Trophoblast cell (in vitro differentiated cells and primary cell): ENCODE data around the gene HINT2.

ENCODE experiments used
- DNase-seq, 2 donors: peaks; one replicate each; pipeline ENCODE4 v3.0.0-alpha.2; 2016
- H2AFZ ChIP-seq: 2 replicates; pipeline ENCODE4 v1.6.1; 2013; ENCODE audit warnings: low read length, moderate library complexity, mild to moderate bottlenecking; ENCODE audit not compliant: insufficient read depth, poor library complexity
- H2AK5ac ChIP-seq: 2 replicates; pipeline ENCODE4 v1.6.1; 2013; ENCODE audit warnings: mild to moderate bottlenecking, low read length
- H2BK120ac ChIP-seq: 2 replicates; pipeline ENCODE4 v1.6.1; 2013; ENCODE audit warnings: low read length, mild to moderate bottlenecking, moderate library complexity; ENCODE audit not compliant: insufficient read depth, poor library complexity
- H2BK12ac ChIP-seq: 2 replicates; pipeline ENCODE4 v1.6.1; 2013; ENCODE audit warnings: mild to moderate bottlenecking, low read length, moderate library complexity
- H2BK5ac ChIP-seq: 2 replicates; pipeline ENCODE4 v1.6.1; 2013; ENCODE audit warnings: low read length, low read depth, moderate library complexity, mild to moderate bottlenecking; ENCODE audit not compliant: poor library complexity
- H3K14ac ChIP-seq: 2 replicates; pipeline ENCODE4 v1.6.1; 2013; ENCODE audit warnings: mild to moderate bottlenecking, low read length
- H3K18ac ChIP-seq: 2 replicates; pipeline ENCODE4 v1.6.1; 2013; ENCODE audit warnings: mild to moderate bottlenecking, low read length
- H3K23ac ChIP-seq: 2 replicates; pipeline ENCODE4 v1.6.1; 2013; ENCODE audit warnings: low read length
- H3K27ac ChIP-seq: 2 replicates; pipeline ENCODE4 v1.5.1; 2013; ENCODE audit warnings: low read depth, mild to moderate bottlenecking, inconsistent platforms, low read length, moderate library complexity
- H3K27me3 ChIP-seq: 2 replicates; pipeline ENCODE4 v1.6.1; 2013; ENCODE audit warnings: inconsistent platforms, mild to moderate bottlenecking, low read length, moderate library complexity; ENCODE audit not compliant: insufficient read depth
- H3K36me3 ChIP-seq, 2 experiments: 1 replicate in 1 of 2; 2 replicates in 1 of 2; pipeline ENCODE4 v1.6.1; 2013; ENCODE audit warnings: low read length in 2 of 2, mild to moderate bottlenecking in 2 of 2, moderate library complexity in 1 of 2; ENCODE audit not compliant: insufficient read depth in 2 of 2, control insufficient read depth in 1 of 2
- H3K4ac ChIP-seq: 2 replicates; pipeline ENCODE4 v1.6.1; 2013; ENCODE audit warnings: low read depth, mild to moderate bottlenecking, low read length, moderate library complexity
- H3K4me1 ChIP-seq, 2 experiments: 1 replicate in 1 of 2; 2 replicates in 1 of 2; pipeline ENCODE4 v1.6.1; 2013; ENCODE audit warnings: low read length in 2 of 2, mild to moderate bottlenecking in 2 of 2, moderate library complexity in 1 of 2; ENCODE audit not compliant: insufficient read depth in 2 of 2, control insufficient read depth in 1 of 2
- H3K4me2 ChIP-seq: 2 replicates; pipeline ENCODE4 v1.6.1; 2013; ENCODE audit warnings: inconsistent platforms, mild to moderate bottlenecking, low read length, moderate library complexity
- H3K4me3 ChIP-seq: 2 replicates; pipeline ENCODE4 v1.5.1; 2013; ENCODE audit warnings: mild to moderate bottlenecking, low read depth, low read length, inconsistent platforms
- H3K79me1 ChIP-seq: one replicate; pipeline ENCODE4 v1.6.1; 2013; ENCODE audit warnings: low read length
- H3K79me2 ChIP-seq: 2 replicates; pipeline ENCODE4 v1.6.1; 2013; ENCODE audit warnings: low read length, mild to moderate bottlenecking; ENCODE audit not compliant: control insufficient read depth, insufficient read depth, poor library complexity
- H3K9ac ChIP-seq: 2 replicates; pipeline ENCODE4 v1.6.1; 2013; ENCODE audit warnings: mild to moderate bottlenecking, low read length
- H3K9me3 ChIP-seq: 2 replicates; pipeline ENCODE4 v1.6.1; 2013; ENCODE audit warnings: low read depth, mild to moderate bottlenecking, control low read depth, inconsistent platforms, low read length; ENCODE audit not compliant: insufficient read depth
- H4K12ac ChIP-seq: 2 replicates; pipeline ENCODE4 v1.6.1; 2013; ENCODE audit warnings: low read depth, mild to moderate bottlenecking, low read length, moderate library complexity
- H4K8ac ChIP-seq: 2 replicates; pipeline ENCODE4 v1.6.1; 2013; ENCODE audit warnings: low read depth, mild to moderate bottlenecking, low read length, moderate library complexity
- H4K91ac ChIP-seq: one replicate; pipeline ENCODE4 v1.6.1; 2013; ENCODE audit warnings: low read depth, mild to moderate bottlenecking, low read length, moderate library complexity
- WGBS: extraction: QIAGEN DNeasy Blood & Tissue Kit; methylation state at CpG from one replicate; pipeline ENCODE4 v1.1.7; 2013; ENCODE audit warnings: missing lambda C conversion rate; ENCODE audit not compliant: insufficient read length, insufficient coverage; ENCODE audit errors: extremely low coverage; 5-methylcytosine and 5-hydroxymethylcytosine counted together

The HINT2 gene

DNA sequence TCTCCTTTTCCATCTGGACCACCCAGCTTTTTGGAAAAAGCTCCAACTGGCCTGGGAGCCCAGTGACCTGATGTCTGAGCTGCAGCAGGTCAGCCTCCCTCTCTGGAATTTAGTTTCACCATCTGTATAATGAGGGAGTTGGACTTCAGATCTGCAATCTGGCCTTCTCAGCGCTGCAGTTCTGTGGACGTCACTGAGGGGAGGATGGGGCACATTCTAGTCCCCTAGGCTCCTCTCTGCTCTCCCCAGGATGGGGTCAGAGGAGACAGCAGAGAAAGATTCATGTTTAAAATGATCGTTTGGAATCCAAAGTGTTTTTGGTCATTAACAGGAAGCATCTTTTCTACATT lies 45.1 kb upstream of the HINT2 start:
- no peak overlapping the region for H3K18ac ChIP-seq
- H3K4me1 ChIP-seq, result no peaks in the 10 kb centered on the region
- peaks cover 2% of the 10 kb centered on the region for H3K9me3 ChIP-seq
- no peak overlapping the region for H2AK5ac ChIP-seq
- H3K27ac ChIP-seq, result no peak overlapping the region
- H3K79me2 ChIP-seq, result no peaks in the 10 kb centered on the region
- no peak overlapping the region for H4K12ac ChIP-seq
- no peak overlapping the region for H2BK12ac ChIP-seq
- H3K23ac ChIP-seq, result no peak overlapping the region
- no peak overlapping the region for H4K91ac ChIP-seq
- H3K27me3 ChIP-seq, result no peaks in the 10 kb centered on the region
- no peak overlapping the region for H3K14ac ChIP-seq
- no peak overlapping the region for H3K4me2 ChIP-seq
- H3K36me3 ChIP-seq, result no peaks in the 10 kb centered on the region
- H2BK120ac ChIP-seq, result no peak overlapping the region
- DNase-seq, result no peak
- WGBS, result no CpG with 5 or more reads among the region's 3 CpGs
- no peaks in the 10 kb centered on the region for H3K79me1 ChIP-seq
- no peak overlapping the region for H2AFZ ChIP-seq
- H2BK5ac ChIP-seq, result no peak overlapping the region
- H3K9ac ChIP-seq, result no peak overlapping the region
- no peak overlapping the region for H3K4me3 ChIP-seq
- H4K8ac ChIP-seq, result no peak overlapping the region
- no peak overlapping the region for H3K4ac ChIP-seq

DNA sequence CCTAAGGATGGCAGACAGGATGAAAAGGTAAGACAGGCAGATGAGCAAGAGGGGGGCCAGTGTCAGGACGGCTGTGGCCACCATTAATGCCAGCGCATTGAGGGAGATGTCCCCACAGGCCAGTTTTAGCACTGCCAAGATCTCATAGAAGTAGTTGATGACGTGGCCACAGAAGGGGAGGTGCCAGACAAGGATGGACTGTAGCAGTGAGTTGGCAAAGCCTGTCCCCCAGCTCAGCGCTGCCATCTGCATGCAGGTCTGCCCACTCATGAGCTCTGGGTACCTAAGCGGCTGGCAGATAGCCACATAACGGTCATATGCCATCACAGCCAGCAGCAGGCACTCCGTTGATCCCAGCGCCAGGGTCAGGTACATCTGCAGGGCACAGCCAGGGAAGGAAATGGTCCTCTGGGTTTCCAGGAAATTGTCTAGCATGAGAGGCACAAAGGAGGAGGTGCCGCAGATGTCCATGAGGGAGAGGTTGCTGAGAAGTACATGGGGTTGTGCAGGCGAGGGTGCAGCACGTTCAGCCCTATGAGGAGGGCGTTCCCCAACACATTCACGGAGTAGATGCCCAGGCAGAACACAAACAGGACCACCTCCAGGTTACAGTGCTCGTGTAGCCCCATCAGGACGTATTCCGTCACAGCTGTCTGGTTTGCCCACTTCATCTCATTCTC lies 44.6 kb upstream of the HINT2 start:
- Histone ChIP-seq H3K36me3 (no peaks in the 10 kb centered on the region), H3K27ac (no peak overlapping the region), H3K79me2 (no peaks in the 10 kb centered on the region), H3K4ac (no peak overlapping the region), H3K4me1 (no peaks in the 10 kb centered on the region), H2BK12ac (no peak overlapping the region), H3K23ac (no peak overlapping the region), H2AK5ac (no peak overlapping the region), H4K91ac (no peak overlapping the region), H2BK5ac (no peak overlapping the region), H3K9ac (no peak overlapping the region), H3K4me3 (no peak overlapping the region), H2BK120ac (no peak overlapping the region), H3K4me2 (no peak overlapping the region), H3K18ac (no peak overlapping the region), H3K27me3 (no peaks in the 10 kb centered on the region), H3K79me1 (no peaks in the 10 kb centered on the region), H3K9me3 (peaks cover 2% of the 10 kb centered on the region), H4K8ac (no peak overlapping the region), H2AFZ (no peak overlapping the region), H4K12ac (no peak overlapping the region), H3K14ac (no peak overlapping the region)
- WGBS, result no CpG with 5 or more reads among the region's 16 CpGs
- DNase-seq, result no peak

DNA sequence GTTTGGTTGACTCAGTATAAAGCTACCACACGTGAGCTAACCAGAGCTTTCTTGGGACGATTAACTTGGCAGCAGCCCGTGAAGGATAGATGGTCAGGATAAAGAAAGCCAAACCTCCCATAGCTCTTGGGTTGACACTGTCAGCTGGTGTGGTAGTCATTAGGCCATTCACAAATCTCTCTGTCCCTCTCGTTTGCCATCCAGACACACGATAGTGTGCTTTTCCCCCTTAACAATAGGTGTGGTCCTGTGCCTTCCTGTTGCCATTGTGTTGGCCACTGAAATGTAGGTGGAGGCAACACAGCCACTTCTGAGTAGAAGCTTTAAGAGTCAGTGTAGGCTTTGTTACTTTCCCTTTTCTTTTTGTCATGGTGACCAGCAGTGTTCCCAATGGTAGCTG lies 43.6 kb upstream of the HINT2 start:
- no peak overlapping the region for H3K18ac ChIP-seq
- H3K36me3 ChIP-seq, result no peaks in the 10 kb centered on the region
- peaks cover 2% of the 10 kb centered on the region for H3K9me3 ChIP-seq
- no peak overlapping the region for H3K23ac ChIP-seq
- no peak overlapping the region for H3K4me2 ChIP-seq
- no peaks in the 10 kb centered on the region for H3K79me1 ChIP-seq
- H2AK5ac ChIP-seq, result no peak overlapping the region
- no peak overlapping the region for H3K14ac ChIP-seq
- no peaks in the 10 kb centered on the region for H3K27me3 ChIP-seq
- H4K8ac ChIP-seq, result no peak overlapping the region
- no peak overlapping the region for H4K12ac ChIP-seq
- no peak overlapping the region for H2BK12ac ChIP-seq
- H2BK120ac ChIP-seq, result no peak overlapping the region
- no peaks in the 10 kb centered on the region for H3K79me2 ChIP-seq
- WGBS, result no CpG with 5 or more reads among the region's 5 CpGs
- H3K27ac ChIP-seq, result no peak overlapping the region
- no peak overlapping the region for H3K4ac ChIP-seq
- no peak overlapping the region for H3K4me3 ChIP-seq
- H2BK5ac ChIP-seq, result no peak overlapping the region
- H4K91ac ChIP-seq, result no peak overlapping the region
- no peak overlapping the region for H2AFZ ChIP-seq
- no peak overlapping the region for H3K9ac ChIP-seq
- no peaks in the 10 kb centered on the region for H3K4me1 ChIP-seq
- DNase-seq, result no peak

DNA sequence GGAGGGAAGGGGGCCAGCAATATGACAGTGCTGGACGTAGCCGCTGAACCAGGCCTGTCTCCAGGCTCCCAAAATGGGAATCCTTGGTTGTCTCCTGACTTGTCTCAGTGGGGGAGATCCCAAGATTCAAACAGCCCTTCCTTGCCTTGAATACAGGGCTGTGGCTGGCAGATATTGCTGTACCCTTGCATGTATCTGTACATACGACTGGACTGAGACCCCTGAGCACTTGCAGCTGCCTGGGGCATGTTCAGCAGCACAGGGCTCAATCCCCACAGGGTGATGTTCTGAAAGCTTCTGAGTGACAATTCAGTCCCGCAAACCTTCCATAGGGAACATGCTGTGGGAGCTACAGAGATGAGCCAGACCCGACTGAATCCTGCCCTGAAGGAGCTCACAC lies 42.0 kb upstream of the HINT2 start:
- Histone ChIP-seq H2BK12ac (no peak overlapping the region), H3K27me3 (no peaks in the 10 kb centered on the region)

More for the DNA sequence above, 42.0 kb upstream of the HINT2 start:
- Histone ChIP-seq H3K14ac (no peak overlapping the region), H3K79me1 (no peaks in the 10 kb centered on the region), H2BK120ac (no peak overlapping the region), H4K12ac (no peak overlapping the region), H3K18ac (no peak overlapping the region), H3K4me3 (no peak overlapping the region), H3K79me2 (no peaks in the 10 kb centered on the region), H3K4me1 (no peaks in the 10 kb centered on the region), H3K9ac (no peak overlapping the region), H3K36me3 (no peaks in the 10 kb centered on the region), H4K91ac (no peak overlapping the region), H4K8ac (no peak overlapping the region), H3K4ac (no peak overlapping the region), H2AK5ac (no peak overlapping the region), H3K9me3 (peaks cover 2% of the 10 kb centered on the region), H3K23ac (no peak overlapping the region), H3K4me2 (no peak overlapping the region), H2AFZ (no peak overlapping the region), H2BK5ac (no peak overlapping the region), H3K27ac (no peak overlapping the region)
- no peak for DNase-seq
- no CpG with 5 or more reads among the region's 5 CpGs for WGBS
